T-cell (primary cell): ENCODE results near the gene DTNBP1. TPM values are rescaled to one million over a fixed set of nuclear protein-coding genes. Genes with fewer than 3 reads are reported as not detected.

Experiments used
- ATAC-seq, 4 experiments: fragments of 200-7000 bp in 3 of 4; fragments of 150-1000 bp in 1 of 4; cut with Tn5 transposase; replicated peaks in 1 of 4; 1 replicate in 3 of 4; 2 replicates in 1 of 4; pipeline ENCODE4 v1.10.0; 2021; ENCODE audit warnings: moderate library complexity in 3 of 4, mild to moderate bottlenecking in 2 of 4, moderate number of reproducible peaks in 1 of 4
- CTCF ChIA-PET, 2 donors: fragments of 300-600 bp; sonication (Branson Sonifier 250); formaldehyde crosslinking; loops; one replicate each; lab custom pipeline; 2022; ENCODE audit warnings: antibody characterized with exemption in 2 of 2; lab: Charles Lee
- POLR2A ChIA-PET, 2 donors: fragments of 300-600 bp; sonication (Branson Sonifier 250); formaldehyde crosslinking; loops; one replicate each; lab custom pipeline; 2022; ENCODE audit warnings: antibody characterized with exemption in 2 of 2; lab: Charles Lee
- DNase-seq, 35 experiments: peaks; one replicate each; pipeline versions ENCODE4 v3.0.0 to v3.0.0-alpha.2; 2013 to 2023
- H3K27ac ChIP-seq: one replicate; pipeline ENCODE4 v1.5.1; 2013; ENCODE audit warnings: low read length
- H3K27me3 ChIP-seq, 2 experiments: replicated peaks in 1 of 2; 1 replicate in 1 of 2; 2 replicates in 1 of 2; pipeline versions ENCODE4 v1.6.1 to v1.7.0; 2013; ENCODE audit warnings: low read length in 1 of 2, mixed read lengths in 1 of 2; ENCODE audit not compliant: control insufficient read depth in 2 of 2, insufficient read depth in 2 of 2; ENCODE audit errors: extremely low read depth in 1 of 2
- H3K36me3 ChIP-seq, 2 donors: 1 replicate in 1 of 2; 2 replicates in 1 of 2; pipeline versions ENCODE4 v1.6.1 to v1.7.0; 2013; ENCODE audit warnings: low read length in 1 of 2; ENCODE audit not compliant: control insufficient read depth in 2 of 2, insufficient read depth in 1 of 2; ENCODE audit errors: extremely low read depth in 1 of 2
- H3K4me1 ChIP-seq, 2 experiments: 1 replicate in 1 of 2; 2 replicates in 1 of 2; pipeline versions ENCODE4 v1.6.1 to v1.7.0; 2013; ENCODE audit warnings: low read length in 2 of 2, mixed read lengths in 1 of 2; ENCODE audit not compliant: insufficient read depth in 2 of 2, control insufficient read depth in 1 of 2; ENCODE audit errors: extremely low read depth in 1 of 2
- H3K4me3 ChIP-seq, 2 donors: 1 replicate in 1 of 2; 2 replicates in 1 of 2; pipeline versions ENCODE4 v1.5.1 to v1.7.0; 2013; ENCODE audit warnings: mild to moderate bottlenecking in 2 of 2, low read length in 1 of 2, moderate library complexity in 1 of 2; ENCODE audit not compliant: control insufficient read depth in 1 of 2; ENCODE audit errors: extremely low read depth in 1 of 2
- H3K9me3 ChIP-seq: 2 replicates; pipeline ENCODE4 v1.7.0; 2013
- H3K27ac Mint-ChIP-seq, 2 donors: one replicate each; pipeline ENCODE4 v1.8.0; 2020 to 2021; ENCODE audit warnings: mild to moderate bottlenecking in 2 of 2, mixed read lengths in 2 of 2
- H3K27me3 Mint-ChIP-seq, 2 donors: one replicate each; pipeline ENCODE4 v1.8.0; 2021 to 2022; ENCODE audit warnings: mixed read lengths in 2 of 2
- H3K36me3 Mint-ChIP-seq: one replicate; pipeline ENCODE4 v1.8.0; 2021; ENCODE audit warnings: mixed read lengths
- H3K4me1 Mint-ChIP-seq, 3 donors: one replicate each; pipeline ENCODE4 v1.8.0; 2020 to 2022; ENCODE audit warnings: mixed read lengths in 3 of 3, mild to moderate bottlenecking in 1 of 3
- H3K4me3 Mint-ChIP-seq, 3 donors: one replicate each; pipeline ENCODE4 v1.8.0; 2020 to 2022; ENCODE audit warnings: mild to moderate bottlenecking in 3 of 3, mixed read lengths in 3 of 3, moderate library complexity in 3 of 3
- H3K9me3 Mint-ChIP-seq, 3 donors: one replicate each; pipeline ENCODE4 v1.8.0; 2020 to 2022; ENCODE audit warnings: mixed read lengths in 3 of 3
- WGBS: methylation state at CpG from one replicate; pipeline ENCODE4 v1.1.5; 2013; ENCODE audit warnings: missing lambda C conversion rate; ENCODE audit not compliant: insufficient coverage; 5-methylcytosine and 5-hydroxymethylcytosine counted together
- total RNA-seq, 35 experiments: library from RNA in 6 of 35; stranded (reverse) in 6 of 35; fragments of 120-200 nt in 1 of 35; gene quantifications; one replicate each; pipeline versions ENCODE4 v1.2.1 to v1.2.4 and lab custom pipeline; 2013 to 2026

DTNBP1 gene
- total RNA-seq, 5 donors from 2014 or later (not counting 1 experiment from before 2014, with no cell fraction given): 18.7 to 25.4 (median 19.9) TPM

DNA sequence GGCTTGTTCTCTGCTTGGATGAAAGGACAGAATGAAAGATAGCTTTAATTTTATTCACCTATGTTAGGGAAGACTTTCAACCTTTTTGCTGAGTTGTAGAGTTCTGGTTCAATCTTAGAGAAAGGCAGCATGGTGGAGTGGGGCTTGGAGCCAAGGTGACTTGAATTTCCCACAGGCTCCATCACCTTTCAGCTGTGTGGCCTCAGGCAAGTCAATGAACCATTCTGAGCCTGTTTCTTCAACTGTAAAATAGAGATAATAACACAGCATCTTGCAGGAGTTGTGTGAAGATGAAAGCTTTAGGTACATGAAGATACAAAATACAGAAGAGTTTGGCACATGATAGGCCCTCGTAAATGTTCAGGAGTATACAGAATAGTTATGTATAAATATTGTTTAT, 19.1 kb upstream of the DTNBP1 start:
- no peaks in the 10 kb centered on the region for H3K4me1 ChIP-seq
- ATAC-seq: no peak
- WGBS: 100% methylated on average over 1 of the region's 1 CpG

DNA sequence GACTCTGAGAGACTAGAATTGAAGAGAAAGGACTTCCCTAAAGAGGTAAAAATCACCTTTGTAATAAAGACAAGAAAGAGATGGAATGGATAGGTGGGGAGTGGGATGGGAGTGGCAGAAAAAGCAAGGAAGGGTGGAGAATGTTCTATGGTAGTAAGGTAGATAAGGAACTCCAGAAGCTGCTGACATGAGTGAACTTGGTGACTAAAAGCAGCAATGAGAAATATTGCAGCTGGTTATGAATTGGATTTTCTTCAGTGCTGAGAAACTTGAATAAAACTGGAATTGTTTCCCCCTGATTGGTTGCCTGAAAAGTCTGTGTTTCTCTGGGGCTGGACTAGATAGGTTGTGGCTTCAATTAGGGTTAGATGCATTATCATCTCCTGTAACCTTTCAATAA, 15.7 kb upstream of the DTNBP1 start:
- H3K36me3 ChIP-seq: no peaks in the 10 kb centered on the region
- ATAC-seq (no peak), DNase-seq (no peak)
- CTCF ChIA-PET: interaction anchor here in 1 of 2 donors (0.9 kb wide), 1 partner anchor 11 kb away, joined by 3 read pairs; no protein-coding TSS in a partner anchor
- no peak overlapping the region for H3K27ac ChIP-seq
- Mint-ChIP-seq H3K9me3 (peaks cover 3 to 4% (median 4%) of the 10 kb centered on the region in 3 donors), H3K4me3 (no peak overlapping the region), H3K27me3 (peaks cover 10 to 20% of the 10 kb centered on the region in 2 donors), H3K4me1 (no peaks in the 10 kb centered on the region), H3K36me3 (peaks cover 4% of the 10 kb centered on the region), H3K27ac (no peak overlapping the region)
- no peaks in the 10 kb centered on the region for H3K9me3 ChIP-seq
- POLR2A ChIA-PET: no interaction called here
- no peaks in the 10 kb centered on the region for H3K27me3 ChIP-seq
- no peaks in the 10 kb centered on the region for H3K4me1 ChIP-seq
- no peak overlapping the region for H3K4me3 ChIP-seq

More for the DNA sequence above, 19.1 kb upstream of the DTNBP1 start:
- Histone ChIP-seq H3K27ac (no peak overlapping the region), H3K4me3 (no peak overlapping the region), H3K36me3 (no peaks in the 10 kb centered on the region), H3K27me3 (peaks cover 0 to 4% of the 10 kb centered on the region in 2 experiments), H3K9me3 (no peaks in the 10 kb centered on the region)
- ChIA-PET CTCF (interaction anchor here (1.2 to 1.3 kb wide), 2 partner anchors 9 to 517 kb away, joined by 3 read pairs; no protein-coding TSS in a partner anchor), POLR2A (no interaction called here)
- Mint-ChIP-seq H3K36me3 (peaks cover 4% of the 10 kb centered on the region), H3K27ac (no peak overlapping the region), H3K9me3 (peaks cover 3 to 4% (median 4%) of the 10 kb centered on the region in 3 donors), H3K4me1 (no peaks in the 10 kb centered on the region), H3K27me3 (peaks cover 11 to 28% of the 10 kb centered on the region in 2 donors), H3K4me3 (no peak overlapping the region)
- DNase-seq: no peak

DNA sequence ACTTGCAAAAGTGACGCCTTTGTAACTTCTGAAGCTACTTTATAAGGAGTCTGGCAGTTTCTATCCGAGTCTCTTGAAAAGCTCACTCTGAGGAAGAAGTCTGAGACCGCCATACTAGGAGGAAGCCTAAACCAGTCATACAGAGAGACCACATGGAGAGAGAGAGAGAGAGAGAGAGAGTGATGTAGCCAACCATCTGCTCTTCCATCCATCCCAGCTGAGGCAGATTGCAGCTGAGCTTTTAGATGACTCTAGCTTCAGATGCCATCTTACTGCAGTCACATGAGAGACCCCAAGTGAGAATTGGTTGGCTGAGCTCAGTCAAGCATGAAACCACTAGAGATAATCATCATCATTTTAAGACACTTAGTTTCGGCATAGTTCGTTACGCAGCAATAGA, 15.0 kb upstream of the DTNBP1 start:
- CTCF ChIA-PET: interaction anchor here in 1 of 2 donors (0.9 kb wide), 1 partner anchor 10 kb away, joined by 3 read pairs; no protein-coding TSS in a partner anchor
- no peaks in the 10 kb centered on the region for H3K36me3 Mint-ChIP-seq
- no peak overlapping the region for H3K4me3 Mint-ChIP-seq
- H3K27ac Mint-ChIP-seq: no peak overlapping the region
- Histone ChIP-seq H3K9me3 (no peaks in the 10 kb centered on the region), H3K27me3 (no peaks in the 10 kb centered on the region), H3K4me3 (no peak overlapping the region), H3K27ac (no peak overlapping the region), H3K4me1 (no peaks in the 10 kb centered on the region), H3K36me3 (no peaks in the 10 kb centered on the region)
- DNase-seq: no peak
- H3K9me3 Mint-ChIP-seq: peaks cover 0 to under 1% (median 0%) of the 10 kb centered on the region in 3 donors
- no peaks in the 10 kb centered on the region for H3K4me1 Mint-ChIP-seq
- no CpG with 5 or more reads among the region's 6 CpGs for WGBS
- POLR2A ChIA-PET: no interaction called here
- no peak for ATAC-seq
- peaks cover 11 to 14% of the 10 kb centered on the region in 2 donors for H3K27me3 Mint-ChIP-seq

DNA sequence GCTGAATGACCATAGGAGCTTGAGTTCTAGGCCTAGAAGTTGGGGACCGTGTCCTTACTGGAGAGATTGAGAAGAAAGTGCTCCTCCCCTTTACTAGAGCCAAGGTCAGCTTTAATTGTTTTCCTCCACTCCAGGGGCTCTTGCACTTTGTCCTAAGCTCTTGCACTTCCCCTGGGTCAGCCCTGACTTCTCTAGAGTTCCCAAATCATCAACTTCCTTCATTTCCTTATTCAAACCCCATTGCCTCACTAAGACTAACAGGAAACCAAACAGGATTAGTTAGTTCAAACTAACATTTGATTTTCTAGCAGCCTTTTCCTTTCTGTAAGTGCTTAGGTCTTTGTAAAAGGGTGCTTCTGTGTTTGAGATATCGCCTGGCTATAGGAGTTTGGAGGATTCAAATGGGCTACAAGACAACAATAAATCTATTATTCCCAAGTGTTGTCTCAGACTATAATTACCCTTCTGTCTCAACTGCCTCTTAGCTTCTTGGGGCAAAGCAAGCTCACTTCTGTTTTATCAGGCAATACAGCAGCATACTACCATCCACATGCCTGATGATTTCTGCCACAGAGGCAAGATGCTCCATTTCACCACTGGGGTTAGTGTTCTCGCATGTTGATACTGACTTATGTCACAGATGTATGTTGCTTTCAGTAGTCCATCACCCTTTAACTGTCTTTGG, 12.8 kb upstream of the DTNBP1 start:
- POLR2A ChIA-PET: no interaction called here

DNA sequence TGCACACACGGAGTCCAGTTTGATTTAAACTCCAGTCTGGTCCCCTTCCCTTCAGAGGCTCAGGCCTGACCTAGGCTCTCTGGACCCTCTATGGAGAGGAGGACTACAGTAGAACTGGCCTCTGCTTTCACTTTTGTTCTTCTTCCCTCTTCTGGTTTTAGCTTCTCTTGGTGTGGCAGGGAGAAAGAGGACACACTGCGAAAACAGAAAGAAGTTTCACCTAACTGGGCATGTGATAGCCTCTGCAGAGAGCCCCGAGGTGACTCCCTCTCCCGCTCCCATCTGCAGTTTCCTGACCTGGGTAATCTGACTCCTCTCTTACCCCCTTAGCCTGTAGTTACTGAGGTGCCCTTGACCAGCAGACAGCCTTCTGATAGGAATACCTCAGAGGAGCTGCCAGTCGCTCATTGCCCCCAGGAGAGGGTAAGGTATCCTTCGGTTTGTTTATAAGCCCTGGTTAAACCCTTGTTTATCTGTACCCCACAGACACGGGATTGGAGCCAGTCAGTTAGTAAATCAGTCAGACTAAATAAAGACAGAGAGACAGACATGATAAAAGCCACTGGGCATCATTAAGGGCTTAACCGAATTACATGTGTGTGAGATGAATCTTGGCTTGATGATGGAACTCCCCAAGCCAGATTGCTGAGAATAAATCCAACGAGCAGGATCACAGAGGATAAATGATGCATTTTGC, 12.0 kb upstream of the DTNBP1 start:
- Mint-ChIP-seq H3K36me3 (no peaks in the 10 kb centered on the region), H3K27me3 (peaks cover 16 to 17% of the 10 kb centered on the region in 2 donors), H3K4me1 (no peaks in the 10 kb centered on the region), H3K9me3 (no peaks in the 10 kb centered on the region), H3K4me3 (no peak overlapping the region), H3K27ac (no peak overlapping the region)
- no peak for ATAC-seq
- Histone ChIP-seq H3K4me1 (no peaks in the 10 kb centered on the region), H3K27ac (no peak overlapping the region), H3K36me3 (no peaks in the 10 kb centered on the region), H3K4me3 (no peak overlapping the region), H3K9me3 (no peaks in the 10 kb centered on the region), H3K27me3 (peaks cover 0 to 10% of the 10 kb centered on the region in 2 experiments)
- 100% methylated on average over 1 of the region's 9 CpGs for WGBS
- ChIA-PET CTCF (no interaction called here), POLR2A (no interaction called here)
- no peak for DNase-seq

More for the DNA sequence above, 12.8 kb upstream of the DTNBP1 start:
- Histone ChIP-seq H3K9me3 (no peaks in the 10 kb centered on the region), H3K27me3 (peaks cover 0 to 10% of the 10 kb centered on the region in 2 experiments), H3K4me3 (no peak overlapping the region), H3K36me3 (no peaks in the 10 kb centered on the region), H3K4me1 (no peaks in the 10 kb centered on the region), H3K27ac (no peak overlapping the region)
- H3K4me1 Mint-ChIP-seq: no peaks in the 10 kb centered on the region
- no peaks in the 10 kb centered on the region for H3K9me3 Mint-ChIP-seq
- H3K36me3 Mint-ChIP-seq: no peaks in the 10 kb centered on the region
- no peak overlapping the region for H3K4me3 Mint-ChIP-seq
- DNase-seq (no peak), ATAC-seq (no peak)
- CTCF ChIA-PET: no interaction called here
- H3K27ac Mint-ChIP-seq: no peak overlapping the region
- WGBS: no CpG with 5 or more reads among the region's 3 CpGs
- peaks cover 13 to 17% of the 10 kb centered on the region in 2 donors for H3K27me3 Mint-ChIP-seq

DNA sequence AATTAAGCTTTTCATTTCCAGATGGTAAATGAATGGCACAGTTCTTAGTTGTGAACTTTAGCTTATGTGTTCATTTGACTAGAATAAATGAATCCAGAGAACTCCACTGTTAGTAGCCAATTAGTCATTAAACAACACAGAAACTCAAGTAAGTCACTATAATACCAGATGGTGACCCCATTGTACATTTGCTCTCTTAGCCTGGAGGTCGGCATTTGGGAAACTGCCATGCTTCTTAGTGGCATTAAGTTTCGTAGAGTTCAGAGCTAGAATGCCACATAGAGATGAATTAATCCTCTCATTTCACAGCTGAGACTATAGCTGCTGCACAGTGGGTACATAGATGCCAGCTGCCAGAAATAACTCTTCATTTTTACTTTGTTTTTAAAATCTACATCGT, 10.8 kb upstream of the DTNBP1 start:
- H3K9me3 ChIP-seq: no peaks in the 10 kb centered on the region
- H3K9me3 Mint-ChIP-seq: no peaks in the 10 kb centered on the region
- no peak overlapping the region for H3K27ac Mint-ChIP-seq
- POLR2A ChIA-PET: no interaction called here
- CTCF ChIA-PET: interaction anchor here in 1 of 2 donors (0.6 kb wide), 1 partner anchor 452 kb away, joined by 3 read pairs; no protein-coding TSS in a partner anchor
- H3K4me3 ChIP-seq: no peak overlapping the region
- H3K4me3 Mint-ChIP-seq: no peak overlapping the region
- no peaks in the 10 kb centered on the region for H3K4me1 Mint-ChIP-seq
- H3K36me3 ChIP-seq: no peaks in the 10 kb centered on the region
- H3K27me3 ChIP-seq: peaks cover 0 to 14% of the 10 kb centered on the region in 2 experiments
- H3K27me3 Mint-ChIP-seq: peaks cover 16 to 19% of the 10 kb centered on the region in 2 donors
- no peak overlapping the region for H3K27ac ChIP-seq
- DNase-seq: no peak
- no peaks in the 10 kb centered on the region for H3K36me3 Mint-ChIP-seq
- 40% methylated on average over 1 of the region's 3 CpGs for WGBS
- no peaks in the 10 kb centered on the region for H3K4me1 ChIP-seq
- ATAC-seq: no peak
